ENCODE results near the gene FLNB.
"Not testable (repeated sequence)": the region's sequence is repeated elsewhere in the genome, so short reads cannot be mapped to it uniquely, and the experiment has no call there.

FLNB gene

DNA sequence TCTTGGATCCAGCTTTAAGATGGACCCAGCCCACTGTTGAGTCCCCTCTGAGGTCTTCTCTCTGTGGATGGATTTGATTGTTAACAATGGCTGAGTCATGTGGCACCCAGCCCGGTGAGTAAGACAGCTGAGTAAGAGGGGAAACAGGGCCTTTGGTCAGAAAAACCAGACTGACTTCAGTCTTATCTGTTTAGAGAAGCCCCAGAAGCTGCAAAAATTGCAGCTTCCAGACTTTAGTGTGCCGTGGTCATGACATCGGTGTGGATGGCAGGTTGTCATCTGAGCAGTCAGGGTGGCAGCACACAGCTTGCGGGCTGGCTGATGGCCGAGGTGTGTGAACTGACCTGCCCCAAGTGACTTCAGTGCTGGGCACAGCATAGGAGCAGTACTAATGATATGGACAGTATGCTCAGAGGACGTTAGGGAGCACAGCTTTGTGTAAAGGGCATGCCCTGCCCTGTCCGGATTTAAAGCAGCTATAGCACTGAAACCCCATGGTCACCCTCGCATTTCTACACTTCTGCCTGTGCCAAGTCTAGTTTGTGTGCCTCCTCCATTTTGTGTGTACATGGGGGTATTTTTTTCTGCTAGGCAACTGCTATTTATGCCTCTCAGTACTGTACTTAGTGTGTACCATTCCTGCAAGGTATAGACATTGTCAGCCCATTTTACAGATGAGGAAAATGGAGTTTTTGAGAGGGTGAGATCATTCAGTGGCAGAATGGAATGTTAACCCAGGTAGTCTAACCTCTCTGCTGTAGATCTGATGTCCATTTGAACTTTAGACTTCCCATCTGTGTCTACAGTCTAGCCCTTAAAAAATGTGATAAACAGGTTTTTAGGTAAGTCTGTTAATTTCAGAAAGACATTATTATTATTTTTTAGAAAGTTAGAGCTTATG is 44.4 kb downstream of the FLNB start:
- peak; percentile 71 to 86 (median 77) for DNase-seq

DNA sequence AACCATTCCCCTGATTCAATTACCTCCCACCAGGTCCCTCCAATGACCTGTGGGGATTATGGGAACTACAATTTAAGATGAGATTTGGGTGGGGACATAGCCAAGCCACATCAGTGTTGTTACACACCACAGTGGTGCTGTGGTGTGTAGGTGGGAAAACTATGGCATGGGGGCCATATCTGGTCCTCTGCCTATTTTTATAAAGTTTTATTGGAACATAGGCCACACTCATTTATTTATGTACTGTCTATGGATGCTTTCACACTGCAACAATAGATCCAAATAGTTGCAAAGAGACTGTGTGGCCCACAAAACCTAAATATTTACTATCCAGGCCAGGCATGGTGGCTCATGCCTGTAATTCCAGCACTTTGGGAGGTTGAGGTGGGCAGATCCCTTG is 46.4 kb downstream of the FLNB start:
- DNase-seq = no peak

- DNase-seq = peak in 2 of 4 experiments; percentile 16 to 20
Observed at GRCh38 chr3:58055314-58055713, 47.1 kb downstream of the FLNB start.

DNA sequence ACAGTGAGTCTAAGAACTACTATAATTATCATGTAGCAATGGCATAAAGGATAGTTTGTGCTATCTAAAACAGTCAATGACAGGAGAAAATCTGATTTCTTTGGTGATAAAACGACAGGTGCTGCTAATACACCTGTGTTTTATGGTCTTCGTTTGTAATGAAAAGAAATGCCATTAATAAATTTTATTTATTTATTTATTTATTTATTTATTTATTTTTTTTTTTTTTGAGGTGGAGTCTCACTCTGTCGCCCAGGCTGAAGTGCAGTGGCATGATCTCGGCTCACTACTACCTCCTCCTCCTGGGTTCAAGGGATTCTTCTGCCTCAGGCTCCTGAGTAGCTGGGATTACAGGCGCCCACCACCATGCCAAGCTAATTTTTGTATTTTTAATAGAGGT is 47.7 kb downstream of the FLNB start:
- DNase-seq = not testable (repeated sequence)

- peak; percentile 15 to 61 (median 41) for DNase-seq
Observed at GRCh38 chr3:58058361-58059263, 50.4 kb downstream of the FLNB start.

DNA sequence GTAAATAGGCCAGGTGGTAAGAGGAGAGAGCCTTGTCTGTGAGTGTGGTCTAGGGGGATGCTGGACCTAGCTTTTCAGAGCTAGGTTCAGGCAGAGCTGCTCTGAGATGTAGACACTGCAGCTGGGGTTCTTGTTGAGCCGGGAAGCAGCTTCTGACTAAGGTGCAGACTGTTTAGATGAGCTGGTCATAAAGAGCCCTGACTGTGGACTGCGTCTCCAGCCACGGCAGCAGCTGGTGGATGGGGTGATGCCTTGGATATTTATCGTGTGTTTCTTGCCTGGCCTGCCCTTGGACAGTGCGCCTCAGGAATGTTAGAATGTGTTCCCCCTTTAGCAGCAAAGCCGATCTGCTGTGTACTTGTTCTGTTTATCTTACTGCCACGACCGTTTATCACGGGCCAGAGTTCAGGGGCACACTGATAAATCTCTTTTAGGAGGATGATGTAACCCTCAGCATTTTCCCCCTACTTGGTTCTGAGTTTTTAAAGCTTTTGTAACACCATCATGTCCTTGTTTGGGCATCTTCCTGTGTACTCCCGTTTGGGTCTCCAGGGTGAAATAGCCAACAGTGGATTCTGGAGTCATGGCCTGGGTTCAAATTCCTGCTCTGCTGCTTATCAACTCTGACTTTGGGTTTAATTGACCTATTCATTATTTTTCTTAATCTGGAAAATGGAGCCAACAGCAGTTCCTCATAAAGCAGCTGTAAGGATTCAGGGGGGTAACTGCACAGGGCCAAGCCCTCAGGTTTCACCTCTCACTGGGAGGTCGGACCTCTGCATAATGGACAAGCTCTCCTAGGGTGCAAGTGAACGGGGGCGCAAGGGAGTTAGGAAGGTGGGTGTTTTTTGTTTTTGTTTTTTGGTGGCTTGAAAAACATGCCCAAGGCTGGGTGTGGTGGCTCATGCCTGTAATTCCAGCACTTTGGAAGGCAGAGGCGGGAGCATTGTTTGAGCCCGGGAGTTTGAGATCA is 51.4 kb downstream of the FLNB start:
- DNase-seq = peak in 1 of 4 experiments; percentile 41

- no peak for DNase-seq
Observed at GRCh38 chr3:58062472-58062871, 54.2 kb downstream of the FLNB start.

- DNase-seq = peak; percentile 37 to 70 (median 56)
Observed at GRCh38 chr3:58063022-58063815, 55.0 kb downstream of the FLNB start.

DNA sequence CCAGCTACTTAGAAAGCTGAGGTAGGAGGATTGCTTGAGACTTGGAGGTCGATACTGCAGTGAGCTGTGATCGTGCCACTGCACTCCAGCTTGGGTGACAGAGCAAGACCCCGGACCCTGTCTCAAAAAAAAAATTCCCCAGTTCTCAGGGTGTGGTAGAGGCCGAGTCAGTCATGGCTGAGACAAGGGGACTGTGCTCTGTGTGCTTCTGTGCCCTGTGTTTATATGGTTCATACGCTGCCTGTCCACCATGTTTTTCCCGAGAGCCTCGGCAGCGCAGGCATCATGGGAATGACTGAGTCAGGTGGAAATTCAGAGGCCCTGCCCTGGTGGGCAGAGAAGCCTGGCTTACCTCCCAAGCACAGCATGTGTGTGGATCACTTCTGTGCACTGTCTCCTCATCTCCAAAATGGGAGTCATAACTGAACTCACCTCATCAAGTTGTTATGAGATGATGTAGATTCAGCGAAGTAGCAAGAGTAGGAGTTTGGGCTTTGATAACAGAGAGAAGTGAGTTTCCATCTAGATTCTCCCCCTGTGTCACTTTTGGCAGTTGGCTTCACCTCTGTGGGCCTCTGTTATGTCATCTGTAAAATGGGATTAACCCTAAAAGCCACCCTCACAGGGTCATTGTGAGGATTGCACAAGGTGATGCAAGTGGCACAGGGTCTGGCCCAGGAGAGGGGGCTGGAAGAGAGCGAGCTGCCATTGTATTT is 56.9 kb downstream of the FLNB start:
- DNase-seq = no peak

DNA sequence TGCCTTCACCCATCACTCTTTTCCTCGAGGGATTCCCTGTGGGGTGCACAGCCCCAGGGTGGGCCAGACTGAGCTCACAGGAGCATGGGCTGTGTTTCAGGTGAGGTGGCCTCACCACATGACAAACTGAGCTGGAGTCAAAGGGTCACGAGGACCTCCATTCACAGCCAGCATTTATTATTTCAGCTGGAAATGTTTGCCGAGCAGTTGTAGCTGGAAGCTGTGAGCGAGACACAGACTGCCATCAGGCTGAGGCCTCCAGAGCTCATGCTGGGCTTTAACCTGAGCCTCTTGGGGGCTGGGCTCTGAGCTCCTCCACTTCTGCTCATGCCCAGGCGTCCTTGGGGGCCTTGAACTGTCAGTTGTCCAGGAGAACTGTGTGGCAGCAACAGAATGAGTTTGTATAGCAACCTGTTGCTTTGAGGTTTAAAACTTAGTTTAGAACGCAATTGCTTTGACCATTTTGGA is 57.5 kb downstream of the FLNB start:
- DNase-seq = no peak

DNA sequence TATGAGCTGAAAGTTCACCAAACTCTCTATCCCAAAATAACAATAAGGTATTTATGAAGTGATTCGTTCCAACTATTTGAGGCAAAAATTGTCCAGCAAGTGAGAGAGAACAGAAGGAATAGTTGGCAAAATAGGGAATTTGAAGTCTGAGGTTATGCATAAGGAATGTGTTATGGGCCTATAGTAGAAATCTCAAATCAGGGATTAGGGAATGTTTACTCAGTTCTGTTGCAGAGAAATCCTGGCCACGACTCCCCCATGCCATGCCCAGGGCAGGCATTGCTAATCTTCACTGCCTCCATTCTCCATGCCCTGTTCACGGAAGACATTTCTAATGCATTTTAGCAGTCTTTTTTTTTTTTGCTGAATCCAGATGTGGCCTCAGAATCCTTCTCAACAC is 58.6 kb downstream of the FLNB start:
- DNase-seq = no peak

GRCh38 chr3:58068122-58068809 is 60.0 kb downstream of the FLNB start:
- no peak for DNase-seq

- DNase-seq = no peak
Observed at GRCh38 chr3:58071480-58071971, 63.3 kb downstream of the FLNB start.

DNA sequence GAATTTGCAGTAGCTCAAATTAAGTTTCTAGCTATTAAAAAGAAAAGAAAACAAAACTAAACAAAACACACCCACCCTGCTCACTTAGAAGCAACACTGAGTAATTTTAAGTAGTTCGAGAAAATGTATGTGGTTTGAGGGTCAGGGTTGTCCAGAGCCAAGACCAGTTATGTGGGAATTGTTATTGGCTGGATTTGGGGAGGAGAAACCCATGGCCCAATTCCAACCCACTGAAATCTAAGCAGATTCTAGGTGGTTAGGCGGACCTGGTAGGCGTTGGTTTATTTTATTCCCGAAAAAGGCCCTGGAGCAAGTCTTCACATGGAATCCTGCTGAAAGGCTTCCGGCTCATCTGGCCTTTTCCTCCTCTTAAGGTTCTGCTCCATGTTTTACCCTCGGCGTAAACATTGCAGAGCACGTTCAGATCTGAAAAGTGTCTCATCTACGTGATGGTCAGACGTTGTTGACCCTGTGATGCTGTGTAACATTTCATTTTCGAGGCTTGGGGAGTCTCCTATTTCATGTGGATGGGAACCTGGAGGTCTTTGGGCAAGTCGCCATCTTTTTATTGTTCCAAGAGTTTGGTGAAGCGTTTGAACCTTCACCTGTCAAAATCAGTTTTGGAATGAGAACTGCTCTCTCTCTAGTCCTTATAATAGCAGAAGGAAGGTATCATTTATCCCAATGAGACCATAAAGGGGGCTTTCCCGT is 64.0 kb downstream of the FLNB start:
- no peak for DNase-seq

- DNase-seq = no peak
Observed at GRCh38 chr3:58072763-58073130, 64.5 kb downstream of the FLNB start.

DNA sequence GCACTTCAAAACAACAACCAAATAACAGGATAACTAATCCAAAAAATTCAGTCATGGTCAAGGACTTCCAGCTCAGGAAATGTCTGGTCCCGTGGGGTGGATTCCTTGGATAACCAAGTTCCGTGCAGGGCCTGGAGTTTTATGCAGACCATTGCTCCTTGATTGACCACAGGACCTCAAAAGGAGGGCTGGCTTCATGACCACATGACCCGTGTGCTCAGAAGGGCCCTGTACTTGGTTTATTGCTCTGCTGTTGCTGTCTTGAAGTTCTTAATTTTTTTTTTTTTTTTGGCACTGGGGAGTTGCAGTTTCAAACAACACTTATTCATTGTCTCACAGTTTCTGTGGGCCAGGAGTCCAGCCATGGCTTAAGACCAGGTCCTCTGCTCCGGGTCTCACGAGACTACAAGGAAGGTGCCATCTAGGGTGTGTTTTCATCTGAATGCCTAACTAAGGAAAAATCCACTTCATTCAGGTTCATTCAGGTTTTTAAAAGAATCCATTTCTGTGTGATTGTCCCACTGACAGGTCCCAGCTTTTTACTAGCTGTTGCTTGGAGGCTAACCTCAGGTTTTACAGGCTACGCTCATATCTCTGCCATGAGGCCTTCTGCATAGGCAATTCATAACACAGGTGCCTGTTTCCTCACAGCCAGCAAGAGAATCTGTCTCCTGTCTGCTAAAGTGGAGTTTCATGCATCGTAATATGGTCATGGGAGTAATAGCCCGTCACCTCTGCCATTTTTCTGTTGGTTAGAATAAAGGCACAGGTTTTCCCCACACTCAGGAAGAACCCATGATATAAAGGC is 65.3 kb downstream of the FLNB start:
- no peak for DNase-seq

- peak in 2 of 4 experiments; percentile 47 to 49 for DNase-seq
Observed at GRCh38 chr3:58074116-58074715, 66.0 kb downstream of the FLNB start.

GRCh38 chr3:58074997-58075396 is 66.8 kb downstream of the FLNB start:
- DNase-seq = no peak

All from suppressor macrophage (primary cell).